HG02870 (cell line): ENCODE data around the gene SYCE3.
"Not testable (repeated sequence)": the region's sequence is repeated elsewhere in the genome, so short reads cannot be mapped to it uniquely, and the experiment has no call there.

Experiments
- ATAC-seq: cut with Tn5 transposase; IDR thresholded peaks from one replicate; pipeline ENCODE4 v1.9.1; 2021; ENCODE audit warnings: mild to moderate bottlenecking, moderate library complexity; ENCODE audit not compliant: unreplicated experiment

SYCE3 gene

DNA sequence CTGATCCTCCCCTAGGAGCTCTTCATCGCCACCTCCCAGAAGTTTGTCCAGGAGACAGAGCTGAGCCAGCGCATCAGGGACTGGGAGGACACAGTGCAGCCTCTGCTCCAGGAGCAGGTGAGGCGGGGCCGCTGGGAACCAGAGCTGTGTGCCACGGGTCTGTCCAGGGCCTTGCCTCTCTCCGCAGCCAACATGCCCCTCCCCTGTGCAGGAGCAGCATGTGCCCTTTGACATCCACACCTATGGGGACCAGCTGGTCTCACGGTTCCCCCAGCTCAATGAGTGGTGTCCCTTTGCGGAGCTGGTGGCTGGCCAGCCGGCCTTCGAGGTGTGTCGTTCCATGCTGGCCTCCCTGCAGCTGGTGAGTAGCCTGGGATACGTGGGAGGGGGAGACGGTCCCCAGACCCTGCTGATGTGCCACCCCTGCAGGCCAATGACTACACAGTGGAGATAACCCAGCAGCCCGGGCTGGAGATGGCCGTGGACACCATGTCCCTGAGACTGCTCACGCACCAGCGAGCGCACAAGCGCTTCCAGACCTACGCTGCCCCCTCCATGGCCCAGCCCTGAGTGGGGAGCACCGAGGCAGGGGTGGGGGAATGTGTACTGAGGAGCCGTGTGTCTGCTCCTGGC, 39.8 kb downstream of the SYCE3 start:
- no peak for ATAC-seq

DNA sequence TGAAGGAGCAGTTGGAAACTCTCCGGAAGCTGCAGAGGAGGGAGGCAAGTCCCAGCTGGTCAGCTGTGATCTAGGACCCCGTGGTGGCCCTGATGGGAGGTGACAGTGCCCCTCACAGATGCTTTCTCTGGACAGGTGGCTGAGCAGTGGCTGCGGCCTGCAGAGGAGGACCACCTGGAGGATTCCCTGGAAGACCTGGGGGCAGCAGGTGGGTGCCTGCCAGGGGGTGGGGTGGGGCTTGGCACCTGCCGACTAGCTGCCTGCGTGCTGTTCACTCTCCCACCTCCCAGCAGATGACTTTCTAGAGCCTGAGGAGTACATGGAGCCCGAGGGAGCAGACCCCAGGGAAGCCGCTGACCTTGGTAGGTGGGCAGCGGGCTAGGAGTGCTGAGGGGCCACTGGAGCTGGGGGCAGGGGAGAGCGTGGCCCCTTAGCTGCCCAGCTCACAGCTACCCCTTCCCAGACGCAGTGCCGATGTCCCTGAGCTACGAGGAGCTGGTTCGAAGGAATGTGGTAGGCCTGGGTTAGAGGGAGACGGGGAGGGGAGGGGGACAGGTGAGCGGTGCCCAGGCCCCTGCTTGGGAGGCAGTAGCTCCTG, 40.4 kb downstream of the SYCE3 start:
- no peak for ATAC-seq

DNA sequence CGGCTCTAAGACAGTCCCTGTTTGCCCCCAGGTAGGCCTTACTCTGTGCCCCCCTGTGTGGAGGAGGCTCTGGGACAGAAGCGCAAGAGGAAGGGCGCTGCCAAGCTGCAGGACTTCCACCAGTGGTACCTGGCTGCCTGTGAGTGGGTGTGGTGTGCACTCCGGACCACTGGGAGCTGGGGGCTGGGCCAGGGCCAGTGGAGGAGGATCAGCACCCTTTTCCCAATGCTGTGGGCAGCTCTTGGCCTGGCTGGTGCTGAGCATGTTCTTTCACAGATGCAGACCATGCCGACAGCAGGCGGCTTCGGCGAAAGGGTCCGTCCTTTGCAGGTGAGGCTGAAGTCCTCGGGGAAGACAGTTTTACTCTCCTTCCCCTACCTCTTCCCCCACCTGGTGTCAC, 41.0 kb downstream of the SYCE3 start:
- no peak for ATAC-seq

DNA sequence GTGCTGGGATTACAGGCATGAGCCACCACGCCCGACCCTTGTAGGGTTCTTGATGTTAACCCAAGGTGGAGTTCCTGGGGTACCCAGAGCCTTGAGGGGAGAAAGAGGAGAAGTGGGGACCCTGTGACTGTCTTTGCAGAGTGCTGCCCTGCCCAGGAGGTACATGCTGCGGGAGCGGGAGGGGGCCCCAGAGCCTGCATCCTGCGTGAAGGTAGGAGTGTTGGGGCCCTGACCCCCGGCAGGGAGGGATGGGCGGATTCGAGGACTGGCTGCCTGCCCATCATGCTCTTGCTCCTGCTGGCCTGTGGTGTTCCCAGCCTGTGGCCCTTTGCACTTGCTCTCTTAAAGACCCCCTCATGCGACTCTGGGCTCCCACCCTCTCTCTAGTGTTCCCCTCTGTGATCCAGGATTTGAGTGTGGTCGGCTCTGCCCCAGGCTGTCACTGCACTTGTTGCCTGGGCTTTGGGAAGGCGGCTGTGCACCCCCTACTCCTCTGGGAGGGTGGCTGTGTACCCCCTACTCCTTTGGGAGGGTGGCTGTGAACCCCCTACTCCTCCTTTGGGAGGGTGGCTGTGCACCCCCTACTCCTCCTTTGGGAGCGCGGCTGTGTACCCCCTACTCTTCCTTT, 41.8 kb downstream of the SYCE3 start:
- no peak for ATAC-seq

DNA sequence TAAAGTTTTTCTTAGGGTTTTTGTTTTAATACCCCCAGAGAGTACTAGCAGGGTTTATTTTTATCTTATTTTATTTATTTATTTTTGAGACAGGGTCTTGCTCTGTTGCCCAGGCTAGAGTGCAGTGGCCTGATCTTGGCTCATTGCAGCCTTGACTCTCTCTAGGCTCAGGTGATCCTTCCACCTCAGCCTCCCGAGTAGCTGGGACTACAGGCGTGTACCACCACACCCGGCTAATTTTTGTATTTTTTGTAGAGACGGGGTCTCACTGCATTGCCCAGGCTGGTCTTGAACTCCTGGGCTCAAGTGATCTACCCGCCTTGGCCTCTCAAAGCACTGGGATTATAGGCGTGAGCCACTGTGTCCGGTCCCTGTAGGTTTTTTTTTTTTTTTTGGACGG, 42.5 kb downstream of the SYCE3 start:
- ATAC-seq = not testable (repeated sequence)

DNA sequence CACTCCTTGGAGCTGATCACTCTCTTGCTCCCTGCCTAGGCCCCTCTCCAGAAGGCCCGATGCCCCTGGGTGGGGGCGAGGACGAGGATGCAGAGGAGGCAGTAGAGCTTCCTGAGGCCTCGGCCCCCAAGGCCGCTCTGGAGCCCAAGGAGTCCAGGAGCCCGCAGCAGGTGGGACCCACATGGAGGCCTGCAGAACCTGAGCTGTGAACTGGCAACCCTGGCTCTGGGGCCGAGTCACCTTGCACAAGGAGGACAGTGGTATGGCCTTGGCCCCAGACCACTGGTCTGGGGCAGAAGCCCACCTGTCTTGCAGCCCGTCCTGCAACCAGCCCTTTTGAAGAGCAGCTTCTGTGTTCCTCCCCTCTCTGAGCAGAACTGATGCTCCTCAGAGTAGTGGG, 43.6 kb downstream of the SYCE3 start:
- no peak for ATAC-seq

DNA sequence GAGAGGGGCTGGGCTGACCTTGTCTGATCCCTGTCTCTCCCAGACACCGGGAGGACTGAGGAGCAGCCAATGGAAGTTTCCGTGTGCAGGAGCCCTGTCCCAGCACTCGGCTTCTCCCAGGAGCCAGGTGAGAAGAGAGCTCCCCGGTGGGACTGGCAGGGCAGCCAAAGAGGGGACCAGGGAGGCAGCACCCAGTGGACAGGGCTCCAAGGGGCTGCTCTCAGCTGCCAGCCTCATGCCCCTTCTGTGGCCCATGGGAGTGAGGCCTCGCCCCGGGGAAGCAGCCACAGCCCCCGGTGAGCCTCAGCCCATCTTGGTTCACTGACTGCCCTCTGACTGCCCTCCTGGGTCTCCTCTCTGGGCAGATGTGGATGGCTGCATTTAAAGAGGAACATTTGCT, 44.1 kb downstream of the SYCE3 start:
- no peak for ATAC-seq

DNA sequence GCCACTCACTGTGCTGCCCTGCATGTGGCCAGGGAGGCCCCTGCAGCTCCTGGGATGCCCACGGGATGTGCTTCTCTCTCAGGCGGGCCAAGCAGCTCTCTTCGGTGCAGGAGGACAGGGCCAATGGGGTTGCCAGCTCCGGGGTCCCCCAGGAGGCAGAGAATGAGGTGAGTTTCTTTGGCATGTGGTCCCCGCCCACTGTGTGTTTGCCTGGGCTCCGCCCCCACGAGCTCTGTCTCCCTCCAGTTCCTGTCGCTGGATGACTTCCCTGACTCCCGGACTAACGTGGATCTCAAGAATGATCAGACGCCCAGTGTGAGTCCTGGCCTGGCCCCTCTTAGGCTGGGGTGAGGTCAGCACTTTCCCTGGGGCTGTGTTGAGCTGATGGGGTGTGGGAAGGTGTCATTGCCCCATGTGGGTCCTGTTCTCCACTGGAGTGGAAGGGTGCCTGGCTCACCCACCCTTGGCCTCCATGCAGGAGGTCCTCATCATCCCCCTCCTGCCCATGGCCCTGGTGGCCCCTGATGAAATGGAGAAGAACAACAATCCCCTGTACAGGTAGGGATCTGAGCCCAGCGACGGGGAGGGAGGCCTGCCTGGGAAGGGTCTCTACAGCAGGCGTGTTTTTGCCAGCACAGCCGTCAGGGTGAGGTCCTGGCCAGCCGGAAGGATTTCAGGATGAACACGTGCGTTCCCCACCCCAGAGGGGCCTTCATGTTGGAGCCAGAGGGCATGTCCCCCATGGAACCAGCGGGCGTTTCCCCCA, 45.0 kb downstream of the SYCE3 start:
- no peak for ATAC-seq

DNA sequence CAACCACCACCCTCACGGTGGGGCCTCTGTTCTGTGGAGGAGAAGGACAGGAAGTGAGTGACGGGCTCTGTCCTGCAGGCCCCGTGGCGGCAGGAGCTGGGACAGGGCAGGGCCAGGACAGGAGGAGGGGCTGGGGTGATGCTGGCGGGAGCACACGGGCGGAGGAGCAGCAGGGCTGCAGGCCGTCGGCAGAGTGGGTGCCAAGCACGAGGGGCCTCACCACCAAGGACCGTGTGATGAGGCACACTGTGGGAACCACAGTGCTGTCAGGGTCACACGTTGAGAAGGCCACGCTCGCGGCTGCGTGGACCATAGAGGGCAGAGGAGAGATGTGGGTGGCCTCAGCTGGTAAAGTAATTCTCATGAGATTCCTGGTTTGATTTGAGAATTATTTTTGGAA, 45.8 kb downstream of the SYCE3 start:
- no peak for ATAC-seq

DNA sequence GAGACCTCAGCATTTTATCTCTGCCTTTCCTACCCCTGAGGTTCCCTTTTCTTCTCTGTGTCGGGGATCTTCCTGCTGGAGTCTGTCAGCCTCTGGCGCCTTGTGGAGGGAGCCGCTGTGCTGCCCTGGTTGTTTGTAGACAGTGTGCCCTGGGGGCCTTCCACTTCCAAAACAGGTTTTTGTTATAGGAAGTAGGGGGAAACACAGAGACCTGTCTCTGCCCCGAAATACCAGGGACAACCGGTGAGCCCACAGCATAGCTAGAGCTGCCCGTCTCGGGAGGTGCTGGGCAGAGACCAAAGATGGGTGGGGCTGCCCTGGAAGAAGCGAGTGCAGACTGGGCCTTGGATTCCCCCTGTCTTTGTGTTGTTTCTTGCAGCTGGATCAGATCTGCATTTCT, 46.7 kb downstream of the SYCE3 start:
- ATAC-seq = no peak

DNA sequence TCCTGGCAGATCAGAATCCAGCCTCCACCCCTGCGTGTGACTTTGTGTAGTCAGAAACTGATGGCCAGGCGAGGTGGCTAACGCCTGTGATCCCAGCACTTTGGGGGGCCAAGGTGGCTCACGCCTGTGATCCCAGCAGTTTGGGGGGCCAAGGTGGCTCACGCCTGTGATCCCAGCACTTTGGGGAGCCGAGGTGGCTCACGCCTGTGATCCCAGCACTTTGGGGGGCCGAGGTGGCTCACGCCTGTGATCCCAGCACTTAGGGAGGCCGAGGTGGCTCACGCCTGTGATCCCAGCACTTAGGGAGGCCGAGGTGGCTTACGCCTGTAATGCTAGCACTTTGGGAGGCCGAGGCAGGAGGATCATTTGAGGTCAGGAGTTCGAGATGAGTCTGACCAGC, 49.5 kb downstream of the SYCE3 start:
- no peak for ATAC-seq

DNA sequence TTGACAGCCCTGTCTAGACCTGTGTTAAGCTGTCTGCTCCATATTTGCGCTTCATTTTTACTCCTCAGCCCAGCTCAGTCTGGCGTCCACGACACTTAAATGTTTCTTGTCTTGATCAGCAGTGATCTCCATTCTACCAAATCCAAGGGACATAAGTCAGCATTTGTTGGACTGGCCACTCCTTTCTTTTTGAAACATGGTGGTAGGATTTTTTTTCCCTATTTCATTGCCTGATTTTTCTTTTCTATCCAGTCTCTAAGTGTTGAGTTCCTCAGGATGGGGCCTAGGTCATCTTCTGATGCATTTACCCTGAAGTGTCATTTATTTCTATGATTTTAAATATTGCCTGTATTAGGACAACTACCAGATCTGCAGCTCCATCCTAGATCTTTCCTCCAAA, 53.8 kb downstream of the SYCE3 start:
- no peak for ATAC-seq

DNA sequence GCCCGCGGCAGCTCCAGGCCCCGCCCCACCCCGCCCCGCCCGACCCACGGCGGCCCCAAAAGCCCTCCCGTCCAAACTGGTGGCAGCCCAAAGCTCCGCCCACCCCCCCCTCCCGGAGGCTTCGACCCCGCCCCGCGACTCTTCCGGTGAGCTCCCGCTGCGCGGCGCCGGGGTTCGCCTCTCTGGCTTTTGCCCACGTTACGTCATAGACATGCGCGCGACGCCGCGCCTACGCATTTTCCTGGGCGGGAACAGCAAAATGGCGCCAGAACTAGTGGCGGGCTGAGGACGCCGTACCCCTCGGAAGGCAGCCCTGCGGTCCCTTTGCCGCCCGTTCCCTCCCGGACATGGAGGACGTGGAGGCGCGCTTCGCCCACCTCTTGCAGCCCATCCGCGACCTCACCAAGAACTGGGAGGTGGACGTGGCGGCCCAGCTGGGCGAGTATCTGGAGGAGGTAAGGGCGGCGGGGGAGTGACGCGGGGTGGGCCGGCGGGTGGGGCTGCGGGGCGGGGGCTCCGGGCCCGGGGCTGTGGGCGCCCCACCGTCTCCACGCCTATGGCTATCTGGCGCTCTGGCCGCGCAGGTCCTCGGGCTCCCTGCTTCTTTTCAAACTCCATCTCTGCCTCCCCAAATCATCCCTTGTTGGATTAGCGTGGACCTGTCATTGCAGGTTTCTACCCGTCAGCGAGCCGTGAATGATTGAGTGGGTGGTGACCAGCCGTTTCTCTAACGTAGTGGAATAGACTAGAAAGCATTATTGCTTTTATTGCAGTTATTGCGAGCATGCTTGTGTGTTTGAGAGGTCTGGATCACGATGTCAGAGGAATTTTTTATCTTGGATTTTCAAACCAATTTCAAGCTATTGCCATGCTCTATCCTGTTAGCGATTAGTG, 54.5 kb downstream of the SYCE3 start, which contains the start of gene NCAPH2:
NCAPH2 (plus strand) TSS at position 234 of the 894 bp plus-strand sequence; CDS start at position 348, 114 bp downstream.
- ATAC-seq = peak; percentile 75

DNA sequence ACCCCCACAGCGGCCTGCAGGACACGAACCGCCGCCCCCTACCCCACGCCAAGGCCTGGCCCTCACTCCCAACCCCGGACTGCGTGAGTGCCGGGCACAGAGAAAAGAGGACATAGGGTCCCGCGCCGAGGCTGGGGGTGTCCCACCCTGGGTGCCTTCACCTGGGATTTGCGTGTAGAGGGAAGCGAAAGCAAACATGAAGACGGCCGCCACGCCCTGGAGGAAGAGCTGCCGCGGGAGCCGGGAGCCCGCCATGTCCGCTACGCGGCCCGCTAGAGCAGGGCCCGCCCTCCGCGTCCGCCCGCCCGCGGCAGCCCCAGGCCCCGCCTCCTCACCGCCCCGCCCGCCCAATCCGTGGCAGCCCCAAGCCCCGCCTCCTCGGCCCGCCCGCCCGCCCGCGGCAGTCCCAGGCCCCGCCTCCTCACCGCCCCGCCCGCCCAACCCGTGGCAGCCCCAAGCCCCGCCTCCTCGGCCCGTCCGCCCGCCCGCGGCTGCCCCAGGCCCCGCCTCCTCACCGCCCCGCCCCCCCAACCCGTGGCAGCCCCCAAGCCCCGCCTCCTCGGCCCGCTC, 55.2 kb downstream of the SYCE3 start, which contains the start of gene LMF2:
LMF2 (minus strand) TSS at position 282 of the 570 bp plus-strand sequence; CDS start at position 255, 27 bp downstream.
- peak; percentile 56 for ATAC-seq

DNA sequence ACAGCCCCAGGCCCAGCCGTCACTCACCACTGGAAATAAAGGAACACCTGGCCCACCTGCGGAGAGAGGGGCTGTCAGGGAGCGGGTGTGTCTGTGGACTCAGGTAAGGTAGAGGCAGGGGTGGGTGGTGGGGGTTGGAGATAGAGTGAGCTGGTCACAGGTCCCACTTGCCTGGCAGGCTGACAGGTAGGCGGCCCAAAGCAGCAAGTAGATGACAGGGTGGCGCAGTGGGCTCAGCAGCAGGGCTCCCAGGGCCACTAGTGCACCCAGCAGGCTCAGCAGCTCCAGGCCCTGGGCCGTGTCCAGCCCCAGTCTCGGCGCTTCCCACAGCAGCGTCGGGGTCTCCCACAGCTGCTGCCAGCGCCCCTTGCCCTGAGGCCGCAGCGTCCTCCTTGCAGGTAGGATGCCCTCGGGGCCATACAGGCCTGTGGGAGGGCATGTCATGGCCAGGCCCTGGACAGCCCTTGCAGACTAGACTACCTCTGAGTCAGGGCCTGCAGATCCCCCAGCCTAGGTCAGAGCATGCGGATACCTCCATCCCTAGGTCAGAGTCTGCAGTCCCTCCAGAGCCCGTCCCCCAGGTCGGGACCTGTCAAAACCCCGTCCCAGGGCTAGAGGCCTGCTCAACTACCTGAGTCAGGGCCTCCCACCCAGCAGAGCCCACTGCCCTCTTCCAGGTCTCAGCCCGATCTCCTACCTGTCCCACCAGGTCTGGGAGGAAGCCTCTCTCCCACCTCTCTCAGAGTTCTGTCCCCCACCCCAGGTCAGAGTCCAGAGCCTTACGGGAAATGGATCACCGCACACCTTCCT, 55.9 kb downstream of the SYCE3 start:
- no peak for ATAC-seq

DNA sequence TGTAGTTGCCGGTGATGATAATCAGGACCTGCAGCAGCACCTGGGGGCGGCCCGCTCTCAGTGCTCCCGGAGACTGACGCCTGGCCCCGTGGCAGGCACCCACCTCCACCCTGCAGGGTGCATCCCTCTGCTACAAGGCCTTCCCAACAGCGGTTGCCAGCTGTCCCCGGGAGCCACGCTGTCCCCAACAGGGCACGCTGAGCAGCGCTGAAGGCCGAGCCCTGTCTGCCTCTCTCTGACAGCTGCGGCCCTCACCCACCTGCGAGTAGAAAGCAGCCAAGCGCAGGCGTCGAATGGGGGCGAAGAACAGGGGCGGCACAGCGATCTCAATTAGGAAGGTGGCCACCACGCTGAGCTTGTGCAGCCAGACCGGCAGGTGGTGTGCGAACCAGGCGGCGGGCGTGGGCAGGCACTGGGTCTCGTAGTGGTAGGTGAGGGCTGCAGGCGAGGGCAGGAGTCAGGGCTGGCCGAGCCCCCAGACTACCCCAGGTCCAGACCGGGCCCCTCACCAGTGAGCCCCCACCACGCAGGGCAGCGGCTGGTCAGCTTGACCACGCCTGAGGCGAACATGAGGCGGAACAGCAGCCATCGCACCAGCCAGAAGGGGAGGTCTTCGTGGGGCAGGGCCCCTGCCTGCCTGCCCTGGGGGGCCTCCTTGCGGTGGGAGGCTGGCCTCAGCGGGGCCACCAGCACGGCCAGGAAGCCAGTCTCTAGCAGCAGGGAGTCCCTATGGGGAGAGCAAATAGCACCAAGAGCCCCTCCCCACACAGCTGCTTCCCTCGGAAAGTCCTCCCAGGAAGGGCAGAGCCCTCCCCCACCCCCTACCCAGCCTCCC, 56.7 kb downstream of the SYCE3 start:
- ATAC-seq = no peak

DNA sequence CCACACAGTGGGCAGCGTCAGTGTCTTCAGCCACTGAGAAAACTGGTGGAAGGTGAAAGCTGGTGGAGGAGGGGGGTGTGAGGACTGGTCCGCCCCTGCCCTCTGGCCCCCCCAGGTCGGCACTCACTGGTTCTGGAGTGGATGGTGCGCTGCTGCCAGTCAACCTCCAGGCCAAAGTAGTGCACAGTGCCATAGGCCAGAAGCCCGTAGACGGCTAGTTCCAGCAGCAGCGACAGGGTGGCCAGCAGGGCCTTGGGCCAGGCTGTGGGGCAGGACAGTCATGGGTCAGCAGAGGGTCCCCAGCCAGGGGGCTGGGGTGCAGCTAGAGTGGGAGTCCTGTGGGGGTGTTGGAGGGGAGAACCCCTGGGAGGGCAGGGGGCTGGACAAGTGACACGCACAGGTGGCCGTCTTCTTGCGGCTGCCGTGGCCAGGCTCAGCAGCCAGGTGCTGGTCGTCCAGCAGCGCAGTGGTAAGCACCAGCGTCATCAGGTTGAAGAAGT, 57.4 kb downstream of the SYCE3 start:
- no peak for ATAC-seq
